Measurements from ENCODE around the gene CYB5RL. TPM values are rescaled to one million over a fixed set of nuclear protein-coding genes. Genes with fewer than 3 reads are reported as not detected.
"Not testable (repeated sequence)": the region's sequence is repeated elsewhere in the genome, so short reads cannot be mapped to it uniquely, and the experiment has no call there.

The CYB5RL gene
- total RNA-seq, 2 donors from 2014 or later, result 5.5 to 5.7 TPM

GRCh38 chr1:54167422-54168139 lies 32.2 kb downstream of the CYB5RL start:
- ATAC-seq, result no peak
- no peak for DNase-seq
- intact Hi-C loops (cut with DNase I, micrococcal nuclease), result no loop called here

GRCh38 chr1:54166357-54166756 lies 33.5 kb downstream of the CYB5RL start:
- intact Hi-C loops (cut with DNase I, micrococcal nuclease); DNase-seq; ATAC-seq: not testable (repeated sequence)

- ATAC-seq, result no peak
- intact Hi-C loops (cut with DNase I, micrococcal nuclease), result no loop called here
- DNase-seq, result no peak
Measured at GRCh38 chr1:54165146-54165545, 34.7 kb downstream of the CYB5RL start.

- peak; percentile 81 for ATAC-seq
- intact Hi-C loops (cut with DNase I, micrococcal nuclease), result no loop called here
- DNase-seq, result peak; percentile 21 to 57
Measured at GRCh38 chr1:54163573-54163972, 36.3 kb downstream of the CYB5RL start.

- ATAC-seq, result peak; percentile 82
- DNase-seq, result peak; percentile 63 to 67
- intact Hi-C loops (cut with DNase I, micrococcal nuclease), result no loop called here
Measured at GRCh38 chr1:54163051-54163450, 36.8 kb downstream of the CYB5RL start.

GRCh38 chr1:54161495-54162168 lies 38.2 kb downstream of the CYB5RL start:
- intact Hi-C loops (cut with DNase I, micrococcal nuclease), result no loop called here
- DNase-seq (peak in 1 of 2 donors; percentile 22), ATAC-seq (peak; percentile 32)

GRCh38 chr1:54160351-54160750 lies 39.5 kb downstream of the CYB5RL start:
- intact Hi-C loops (cut with DNase I, micrococcal nuclease), result no loop called here
- ATAC-seq (no peak), DNase-seq (no peak)

- DNase-seq (no peak), ATAC-seq (no peak)
- intact Hi-C loops (cut with DNase I, micrococcal nuclease), result no loop called here
Measured at GRCh38 chr1:54159733-54160316, 40.0 kb downstream of the CYB5RL start.

GRCh38 chr1:54158071-54158470 lies 41.8 kb downstream of the CYB5RL start:
- intact Hi-C loops (cut with DNase I, micrococcal nuclease), result no loop called here
- peak; percentile 67 for ATAC-seq
- DNase-seq, result peak; percentile 28 to 45

GRCh38 chr1:54157401-54157800 lies 42.4 kb downstream of the CYB5RL start:
- DNase-seq, result no peak
- intact Hi-C loops (cut with DNase I, micrococcal nuclease), result no loop called here
- no peak for ATAC-seq

- intact Hi-C loops (cut with DNase I, micrococcal nuclease), result no loop called here
- DNase-seq, result no peak
- ATAC-seq, result no peak
Measured at GRCh38 chr1:54156986-54157385, 42.8 kb downstream of the CYB5RL start.

- intact Hi-C loops (cut with DNase I, micrococcal nuclease), result no loop called here
- DNase-seq (no peak), ATAC-seq (no peak)
Measured at GRCh38 chr1:54156201-54156600, 43.6 kb downstream of the CYB5RL start.

- peak; percentile 43 to 57 for DNase-seq
- peak; percentile 86 for ATAC-seq
- intact Hi-C loops (cut with DNase I, micrococcal nuclease), result no loop called here
Measured at GRCh38 chr1:54153535-54154439, 46.0 kb downstream of the CYB5RL start.

GRCh38 chr1:54152696-54153095 lies 47.1 kb downstream of the CYB5RL start, which contains the start of gene CDCP2:
Gene CDCP2 (minus strand): TSS chr1:54153000. CDS start chr1:54152922, 78 bp downstream.
- intact Hi-C loops (cut with DNase I, micrococcal nuclease), result no loop called here
- ATAC-seq, result no peak

GRCh38 chr1:54151013-54151412 lies 48.8 kb downstream of the CYB5RL start:
- ATAC-seq (no peak), DNase-seq (no peak)
- intact Hi-C loops (cut with DNase I, micrococcal nuclease), result no loop called here

More at GRCh38 chr1:54152696-54153095, 47.1 kb downstream of the CYB5RL start, which contains the start of gene CDCP2:
- DNase-seq, result no peak
